HG02938 (cell line): ENCODE results near the gene LRBA.
"Not testable (repeated sequence)": the region's sequence is repeated elsewhere in the genome, so short reads cannot be mapped to it uniquely, and the experiment has no call there.

ENCODE experiments used
- ATAC-seq: cut with Tn5 transposase; IDR thresholded peaks from one replicate; pipeline ENCODE4 v1.9.1; 2021; ENCODE audit warnings: mild to moderate bottlenecking, moderate library complexity; ENCODE audit not compliant: unreplicated experiment

Gene LRBA

DNA sequence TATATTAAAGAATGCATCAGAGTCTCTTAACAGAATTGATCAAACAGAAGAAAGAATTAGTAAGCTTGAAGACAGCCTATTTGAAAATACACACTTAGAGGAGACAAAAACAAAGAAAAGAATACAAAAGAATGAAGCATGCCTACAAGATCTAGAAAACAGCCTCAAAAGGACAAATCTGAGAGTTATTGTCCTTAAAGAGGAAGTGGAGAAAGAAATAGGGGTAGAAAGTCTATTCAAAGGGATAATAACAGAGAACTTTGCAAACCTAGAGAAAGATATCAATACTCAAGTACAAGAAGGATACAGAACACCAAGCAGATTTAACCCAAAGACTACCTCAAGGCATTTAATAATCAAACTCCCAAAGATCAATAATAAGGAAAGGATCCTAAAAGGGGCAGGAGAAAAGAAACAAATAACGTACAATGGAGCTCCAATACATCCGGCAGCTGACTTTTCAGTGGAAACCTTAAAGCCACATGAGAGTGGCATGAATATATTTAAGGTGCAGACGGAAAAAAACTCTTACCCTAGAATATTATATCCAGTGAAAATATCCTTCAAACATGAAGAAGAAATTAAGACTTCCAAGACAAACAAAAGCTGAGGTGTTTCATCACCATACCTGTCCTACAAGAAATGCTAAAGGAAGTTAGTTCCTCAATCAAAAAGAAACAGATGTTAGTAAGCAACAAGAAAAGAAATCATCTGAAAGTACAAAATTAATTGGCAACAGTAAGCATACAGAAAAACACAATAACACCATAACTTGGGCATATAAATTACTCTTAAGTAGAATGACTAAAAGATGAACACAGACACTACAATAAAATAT lies 36.1 kb downstream of the LRBA start:
- ATAC-seq = no peak

DNA sequence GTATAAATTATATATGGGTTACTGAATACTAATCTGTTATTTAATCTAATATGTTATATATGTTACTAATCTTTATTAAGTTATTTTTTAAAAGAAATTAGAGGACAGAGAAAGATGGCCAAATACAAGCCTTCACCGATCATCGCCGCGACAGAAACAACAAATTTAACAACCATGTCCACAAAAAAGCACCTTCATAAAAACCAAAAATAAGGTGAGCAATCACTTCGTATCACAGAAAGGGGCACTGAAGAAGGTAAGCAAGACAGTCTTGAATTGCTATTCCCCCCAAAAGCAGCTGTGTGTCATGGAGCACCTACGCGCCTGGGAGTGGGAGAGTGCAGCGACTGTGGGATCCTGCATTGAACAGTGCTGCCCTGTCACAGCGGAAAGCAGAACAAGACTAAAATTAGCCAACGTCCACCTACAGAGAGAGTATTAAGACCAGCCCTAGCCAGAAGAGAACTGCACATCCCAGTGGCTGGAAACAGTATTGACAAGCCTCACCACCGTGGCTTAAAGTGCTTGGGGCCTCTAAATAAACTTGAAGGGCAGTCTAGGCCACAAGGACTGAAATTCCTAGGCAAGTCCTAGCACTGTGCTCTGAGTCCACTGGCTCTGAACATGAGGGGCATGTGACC lies 38.5 kb downstream of the LRBA start:
- ATAC-seq = no peak

DNA sequence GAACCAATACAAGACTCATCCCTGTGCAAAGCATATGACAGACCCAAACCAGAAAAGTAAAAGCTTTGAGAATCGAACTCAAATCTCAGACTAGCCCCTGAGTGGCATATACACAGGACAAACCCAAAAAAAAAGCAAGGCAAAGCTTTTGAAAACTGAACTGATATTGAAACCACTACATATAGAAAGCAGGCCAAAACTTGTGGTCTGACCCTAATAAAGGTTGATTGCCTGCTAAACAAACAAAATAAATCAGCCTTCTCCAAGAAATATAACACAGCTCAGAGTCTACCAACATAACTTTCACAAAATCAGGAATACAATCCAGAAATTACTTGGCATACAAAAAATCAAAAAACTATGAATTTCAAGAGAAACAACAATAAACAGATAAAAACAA lies 40.3 kb downstream of the LRBA start:
- no peak for ATAC-seq

DNA sequence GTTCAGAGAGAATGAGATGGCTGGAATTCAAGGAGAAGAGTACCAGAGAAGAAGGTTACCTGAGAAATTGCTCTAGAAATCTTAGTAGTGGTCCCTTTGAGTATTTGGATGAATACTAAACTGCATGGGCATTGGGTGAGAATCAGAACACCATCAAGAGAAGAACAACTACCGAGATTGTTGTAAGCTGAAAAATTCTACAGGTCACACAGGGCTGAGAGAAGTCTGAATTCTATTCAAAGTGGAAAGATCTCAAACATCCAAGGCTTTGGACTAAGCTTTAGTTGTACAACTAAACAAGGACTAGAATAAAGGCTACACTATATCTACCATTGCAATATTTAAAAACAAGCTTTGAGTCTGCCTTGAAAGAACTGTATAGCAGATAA lies 40.8 kb downstream of the LRBA start:
- ATAC-seq = no peak

DNA sequence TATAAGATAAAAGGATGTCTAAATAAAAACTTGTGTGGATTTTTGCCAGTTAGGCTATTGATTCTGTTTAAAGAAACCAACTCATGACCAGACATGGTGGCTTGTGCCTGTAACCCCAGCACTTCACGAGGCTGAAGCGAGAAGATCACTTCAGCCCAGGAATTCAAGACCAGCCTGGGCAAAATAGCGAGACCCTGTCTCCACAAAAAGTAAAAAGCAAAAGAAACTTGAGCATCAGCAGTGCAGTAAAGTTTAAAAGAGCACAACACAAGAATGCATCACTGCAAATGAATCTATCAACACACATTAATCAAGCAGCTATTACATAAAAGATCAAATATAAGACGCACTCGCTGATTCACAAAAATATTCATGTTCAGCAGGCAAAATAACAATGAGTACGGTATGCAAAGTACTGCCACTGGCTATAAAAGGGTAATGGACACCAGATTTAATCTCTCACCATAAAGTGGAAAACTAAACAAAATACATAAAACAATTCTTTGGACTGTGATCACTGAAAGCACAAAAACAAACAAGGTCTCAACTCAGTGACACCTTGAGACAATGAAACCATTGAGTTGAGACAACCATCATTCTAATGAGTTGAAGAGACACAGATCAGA lies 41.3 kb downstream of the LRBA start:
- ATAC-seq = no peak

DNA sequence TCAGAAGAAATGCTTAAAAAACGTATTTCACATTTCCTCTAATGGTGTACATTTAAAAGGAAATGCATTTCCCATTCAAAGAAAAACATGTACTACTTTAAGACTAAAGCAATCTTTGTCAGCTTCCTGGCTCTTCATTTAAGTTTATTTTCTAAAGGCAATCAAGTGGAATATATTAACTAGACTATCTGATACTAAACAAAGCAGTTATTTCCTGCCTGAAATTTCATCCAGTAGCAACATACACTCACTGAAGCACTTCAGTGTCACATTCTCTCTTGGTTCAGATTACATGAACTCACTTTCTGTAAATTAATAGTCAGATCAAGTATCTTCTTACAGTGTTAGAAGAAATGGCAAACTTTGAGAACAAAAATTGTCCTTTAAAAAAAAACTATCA lies 42.5 kb downstream of the LRBA start:
- ATAC-seq = no peak

DNA sequence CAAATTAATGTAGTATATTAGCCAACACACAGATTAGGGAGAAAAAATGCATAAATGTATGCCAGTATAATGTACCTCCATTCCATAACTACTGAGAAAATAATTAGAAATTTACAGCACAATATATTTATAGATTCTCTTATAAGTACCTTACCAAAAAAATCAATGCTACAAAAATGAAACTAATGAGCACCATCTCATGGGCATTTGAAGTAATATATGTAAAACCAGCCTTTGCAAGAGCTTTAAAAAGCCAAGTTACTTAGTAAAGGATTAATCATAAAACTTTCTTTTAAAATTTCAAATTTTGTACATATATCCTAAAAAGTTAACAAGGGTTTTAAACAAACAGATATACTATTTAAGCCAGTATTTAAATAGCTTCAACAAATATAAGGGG lies 43.2 kb downstream of the LRBA start:
- ATAC-seq = no peak

DNA sequence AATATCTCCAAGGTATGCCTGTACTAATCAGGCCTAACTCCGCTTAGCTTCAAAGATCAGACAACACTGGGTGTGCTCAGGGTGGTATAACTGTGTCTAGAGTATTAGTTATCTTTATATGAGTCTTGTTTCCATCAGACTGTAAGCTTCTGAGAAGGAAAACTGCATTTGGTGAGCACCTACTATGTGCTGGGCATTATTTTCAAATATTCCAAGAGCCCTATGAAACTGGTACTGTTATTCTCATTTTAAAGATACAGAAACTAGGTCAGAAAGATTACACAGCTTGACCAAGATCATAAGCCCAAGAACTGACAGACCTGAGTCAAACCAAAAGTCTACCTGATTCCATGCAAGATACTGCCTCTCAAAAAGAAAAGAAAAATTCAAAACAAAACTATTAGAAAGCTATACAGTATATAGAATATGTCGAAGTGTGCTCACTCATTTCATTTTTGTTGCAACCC lies 44.4 kb downstream of the LRBA start:
- ATAC-seq = peak; percentile 75

DNA sequence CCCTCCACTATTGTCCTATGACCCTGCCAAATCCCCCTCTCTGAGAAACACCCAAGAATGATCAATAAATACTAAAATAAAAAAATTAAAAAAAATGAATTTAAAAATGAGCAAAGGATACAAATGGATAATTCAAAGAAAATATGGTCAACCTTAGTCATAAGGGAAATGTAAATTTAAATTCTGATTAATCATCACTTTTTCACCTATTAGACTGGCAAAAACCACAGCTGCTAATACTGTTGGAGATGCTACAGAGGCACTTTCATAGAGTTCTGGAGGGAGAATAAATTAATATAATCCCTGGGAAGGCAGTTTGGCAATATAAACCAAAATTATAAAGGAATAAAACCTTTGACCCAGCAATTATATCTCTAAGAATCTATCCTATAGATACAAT lies 50.3 kb downstream of the LRBA start:
- no peak for ATAC-seq

DNA sequence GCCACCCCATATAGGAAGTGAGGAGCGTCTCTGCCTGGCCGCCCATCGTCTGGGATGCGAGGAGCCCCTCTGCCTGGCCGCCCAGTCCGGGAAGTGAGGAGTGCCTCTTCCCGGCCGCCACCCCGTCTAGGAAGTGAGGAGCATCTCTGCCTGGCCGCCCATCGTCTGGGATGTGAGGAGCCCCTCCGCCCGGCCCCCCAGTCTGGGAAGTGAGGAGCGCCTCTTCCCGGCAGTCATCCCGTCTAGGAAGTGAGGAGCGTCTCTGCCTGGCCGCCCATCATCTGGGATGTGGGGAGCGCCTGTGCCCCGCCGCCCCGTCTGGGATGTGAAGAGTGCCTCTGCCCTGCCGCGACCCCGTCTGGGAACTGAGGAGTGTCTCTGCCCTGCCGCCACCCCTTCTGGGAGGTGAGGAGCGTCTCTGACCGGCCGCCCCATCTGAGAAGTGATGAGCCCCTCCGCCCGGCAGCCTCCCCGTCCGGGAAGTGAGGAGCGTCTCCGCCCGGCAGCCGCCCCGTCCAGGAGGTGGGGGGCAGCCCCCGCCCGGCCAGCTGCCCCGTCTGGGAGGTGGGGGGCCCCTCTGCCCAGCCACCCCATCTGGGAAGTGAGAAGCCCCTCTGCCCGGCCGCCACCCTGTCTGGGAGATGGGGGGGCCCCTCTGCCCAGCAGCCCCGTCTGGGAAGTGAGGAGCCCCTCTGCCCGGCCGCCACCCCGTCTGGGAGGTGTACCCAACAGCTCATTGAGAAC lies 51.3 kb downstream of the LRBA start:
- not testable (repeated sequence) for ATAC-seq

DNA sequence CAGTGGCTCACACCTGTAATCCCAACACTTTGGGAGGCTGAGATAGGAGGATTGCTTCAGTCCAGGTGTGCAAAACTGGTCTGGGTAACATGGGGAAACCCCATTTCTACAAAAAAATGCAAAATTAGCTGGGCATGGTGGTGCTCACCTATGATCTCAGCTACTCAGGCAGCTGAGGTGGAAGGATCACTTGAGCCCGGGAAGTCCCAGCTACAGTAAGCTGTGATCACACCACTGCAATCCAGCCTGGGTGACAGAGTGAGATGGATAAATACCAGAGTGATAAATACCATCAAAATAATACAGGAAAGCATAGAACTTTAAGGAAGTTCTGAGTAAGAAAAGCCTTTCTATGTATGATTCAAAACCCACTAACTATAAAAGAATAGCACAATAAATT lies 52.8 kb downstream of the LRBA start:
- ATAC-seq = no peak

DNA sequence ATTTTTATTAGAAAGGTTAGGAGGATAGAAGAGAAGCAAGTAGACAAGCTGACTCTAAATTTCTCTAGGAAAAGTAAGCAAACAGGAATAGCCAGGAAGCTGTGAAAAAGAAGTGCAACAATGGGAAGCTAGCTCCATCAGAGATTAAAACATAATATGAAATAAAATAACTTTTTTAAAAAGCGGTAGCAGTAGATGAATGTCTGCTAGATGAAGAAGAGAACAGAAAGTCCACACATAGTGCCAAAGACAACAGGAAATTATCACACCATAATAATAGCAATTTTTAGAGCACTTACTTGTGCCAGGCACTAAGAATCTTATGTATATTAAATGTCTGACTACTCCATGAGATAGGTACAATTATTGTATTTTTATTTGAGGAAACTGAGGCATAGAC lies 53.5 kb downstream of the LRBA start:
- no peak for ATAC-seq

DNA sequence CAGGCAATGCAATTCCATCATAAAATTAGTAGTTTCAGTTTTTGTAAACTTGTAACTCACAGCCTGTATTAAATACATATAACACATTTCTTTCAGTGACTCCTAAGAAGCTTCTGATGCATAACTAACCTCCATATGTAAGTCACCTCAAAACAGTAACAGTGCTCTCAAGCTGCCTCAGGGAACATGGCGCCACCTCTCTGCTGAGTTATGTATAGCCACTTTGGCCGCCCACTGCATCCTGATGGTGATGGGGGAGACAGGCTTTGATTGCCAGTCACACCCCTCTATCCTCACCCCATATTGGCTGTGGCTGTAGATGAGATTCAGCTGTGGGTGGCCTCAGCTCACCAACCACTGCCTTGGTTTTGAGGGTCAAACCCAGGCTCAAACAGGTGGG lies 54.3 kb downstream of the LRBA start:
- peak; percentile 57 for ATAC-seq

DNA sequence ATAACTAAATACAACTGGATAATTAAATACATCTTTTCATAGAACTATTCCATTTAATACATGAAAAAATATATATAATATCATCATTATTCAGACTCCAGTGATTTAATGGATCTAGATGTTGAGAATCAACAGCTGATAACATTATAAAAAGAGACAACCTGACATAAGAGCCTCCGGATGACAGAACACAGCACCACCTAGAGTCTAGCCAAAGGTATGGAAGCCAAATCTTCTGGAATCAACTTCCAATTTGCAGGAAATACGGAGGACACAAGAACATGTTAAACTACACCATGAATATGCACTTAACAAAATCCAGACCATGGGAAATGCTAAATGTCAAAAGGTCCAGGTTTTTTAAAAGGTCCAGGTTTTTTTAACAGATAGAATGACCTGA lies 55.0 kb downstream of the LRBA start:
- no peak for ATAC-seq

DNA sequence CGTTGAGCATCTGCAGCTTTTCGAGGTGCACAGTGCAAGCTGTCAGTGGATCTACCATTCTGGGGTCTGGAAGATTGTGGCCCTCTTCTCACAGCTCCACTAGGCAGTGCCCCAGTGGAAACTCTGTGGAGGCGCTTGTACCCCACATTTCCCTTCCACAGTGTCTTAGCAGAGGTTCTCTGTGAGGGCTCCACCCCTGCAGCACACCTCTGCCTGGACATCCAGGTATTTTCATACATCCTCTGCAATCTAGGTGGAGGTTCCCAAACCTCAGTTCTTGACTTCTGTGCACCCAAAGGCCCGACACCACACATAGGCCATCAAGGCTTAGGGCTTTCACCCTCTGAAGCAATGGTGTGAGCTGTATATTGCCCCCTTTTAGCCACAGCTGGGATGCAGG lies 57.1 kb downstream of the LRBA start:
- ATAC-seq = not testable (repeated sequence)

DNA sequence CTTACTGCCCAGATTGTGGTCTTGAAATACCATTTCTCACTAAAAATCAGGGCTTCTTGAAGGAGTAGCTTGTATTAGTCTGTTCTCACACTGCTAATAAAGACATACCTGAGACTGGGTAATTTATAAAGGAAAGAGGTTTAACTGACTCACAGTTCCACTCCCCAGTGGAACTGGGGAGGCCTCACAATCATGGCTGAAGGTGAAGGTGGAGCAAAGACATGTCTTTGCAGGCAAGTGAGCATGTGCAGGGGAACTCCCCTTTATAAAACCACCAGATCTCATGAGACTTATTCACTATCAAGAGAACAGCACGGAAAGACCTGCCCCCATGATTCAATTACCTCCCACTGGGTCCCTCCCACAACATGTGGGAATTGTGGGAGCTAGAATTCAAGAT lies 58.0 kb downstream of the LRBA start:
- ATAC-seq = not testable (repeated sequence)

DNA sequence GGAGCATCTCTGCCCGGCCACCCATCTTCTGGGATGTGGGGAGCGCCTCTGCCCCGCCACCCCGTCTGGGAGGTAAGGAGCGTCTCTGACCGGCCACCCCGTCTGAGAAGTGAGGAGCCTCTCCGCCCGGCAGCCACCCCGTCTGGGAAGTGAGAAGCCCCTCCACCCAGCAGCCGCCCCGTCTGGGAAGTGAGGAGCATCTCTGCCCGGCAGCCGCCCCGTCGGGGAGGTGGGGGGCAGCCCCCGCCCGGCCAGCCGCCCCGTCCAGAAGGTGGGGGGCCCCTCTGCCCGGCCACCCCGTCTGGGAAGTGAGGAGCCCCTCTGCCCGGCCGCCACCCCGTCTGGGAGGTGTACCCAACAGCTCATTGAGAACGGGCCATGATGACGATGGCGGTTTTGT lies 61.2 kb downstream of the LRBA start:
- not testable (repeated sequence) for ATAC-seq

DNA sequence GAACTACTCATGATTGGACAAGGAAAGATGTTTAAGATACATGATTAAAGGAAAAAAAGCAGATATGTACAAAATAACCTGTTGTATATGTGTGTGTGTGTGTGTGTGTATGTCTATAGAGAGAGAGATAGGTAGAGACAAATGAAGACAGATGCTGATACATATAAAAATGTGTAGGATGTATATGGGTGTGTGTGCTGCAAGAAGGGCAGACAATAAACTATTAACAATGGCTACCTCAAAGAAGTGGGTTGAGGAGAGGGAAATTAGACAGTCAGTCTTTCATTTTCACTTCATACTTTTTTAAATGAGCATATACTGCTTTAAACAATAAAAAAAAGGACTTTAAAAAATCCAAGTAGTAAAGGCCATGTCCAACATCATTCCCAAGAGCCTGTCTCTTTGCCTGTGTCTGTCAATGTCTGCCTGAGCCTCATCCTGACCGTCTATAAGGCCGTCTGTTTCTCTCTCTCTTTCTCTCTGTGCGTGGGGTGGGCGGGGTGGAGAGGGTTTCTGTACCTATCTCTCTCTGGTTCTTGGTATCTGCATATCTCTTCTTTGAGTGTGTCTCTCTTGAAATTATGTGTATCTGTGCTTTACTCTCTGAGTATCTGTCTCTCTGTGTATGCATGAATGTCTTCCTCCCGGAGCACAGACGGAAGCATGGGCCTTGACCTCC lies 62.8 kb downstream of the LRBA start:
- ATAC-seq = no peak

DNA sequence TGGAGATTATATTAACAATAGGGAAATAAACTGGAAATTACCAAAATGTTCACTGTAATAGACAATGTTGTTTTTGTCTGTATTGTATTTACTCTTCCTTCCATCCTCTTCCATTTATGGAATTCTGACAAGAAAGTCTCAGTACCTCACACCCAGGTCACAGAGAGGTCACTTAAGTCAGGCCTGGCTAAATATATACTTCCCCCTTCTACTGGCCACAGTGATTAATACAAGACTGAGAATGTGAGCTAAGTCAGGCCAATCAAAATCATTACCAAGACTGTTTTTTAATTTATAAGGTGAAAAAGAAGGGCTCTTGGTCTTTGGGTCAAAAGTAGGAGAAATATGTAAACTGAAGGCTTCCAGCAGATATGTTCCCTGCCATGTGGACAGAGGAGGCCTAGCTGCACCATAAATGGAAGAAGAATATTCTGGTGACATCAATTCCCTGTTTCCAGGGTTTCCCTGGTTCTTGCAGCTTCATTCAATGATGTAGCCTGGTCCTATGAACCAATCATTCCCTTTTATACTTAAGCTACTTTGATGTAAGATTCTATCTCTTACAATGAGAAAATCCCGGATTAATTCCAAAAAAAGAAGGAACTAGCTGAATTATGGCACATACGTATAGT lies 64.3 kb downstream of the LRBA start:
- ATAC-seq = peak; percentile 70

DNA sequence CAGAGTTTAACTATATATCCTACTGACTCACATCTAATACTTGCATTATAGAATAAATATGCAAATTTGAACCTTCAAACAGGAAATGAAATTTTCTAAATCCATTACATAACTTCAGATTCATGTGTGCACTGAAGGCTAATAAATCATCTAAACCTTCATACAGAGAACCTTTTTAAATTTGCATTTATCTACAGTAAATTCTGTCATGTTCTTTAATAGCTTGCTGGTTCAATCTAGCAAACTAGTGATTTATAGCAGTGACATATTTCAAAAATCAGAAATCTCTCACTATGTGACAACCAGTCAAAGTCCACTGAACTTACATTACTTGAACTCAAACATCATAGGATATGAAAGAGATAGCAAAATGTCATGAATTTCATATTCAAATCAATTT lies 65.1 kb downstream of the LRBA start:
- no peak for ATAC-seq
